IMR-90 (cell line): ENCODE results near the gene GARNL3. TPM values are rescaled to one million over a fixed set of nuclear protein-coding genes. Genes with fewer than 3 reads are reported as not detected.

Experiments
- ATAC-seq: fragments of 200-7000 bp; cut with Tn5 transposase; 2 replicates; pipeline ENCODE4 v1.9.1; 2020; ENCODE audit warnings: low read depth, mild to moderate bottlenecking, moderate library complexity
- BruUV-seq: library from RNA; stranded (reverse); fragments of 400-500 nt; replicated peaks from 2 replicates; lab custom pipeline; 2021; lab: Mats Ljungman, UMichigan
- CTCF ChIA-PET: fragments of 300-600 bp; formaldehyde crosslinking; extraction: SDS; loops from one replicate; lab custom pipeline; 2021; ENCODE audit warnings: antibody characterized with exemption; lab: Yijun Ruan, JAX
- POLR2A ChIA-PET: fragments of 300-600 bp; sonication (Branson Sonifier 250); formaldehyde crosslinking; loops from one replicate; lab custom pipeline; 2022; ENCODE audit warnings: antibody characterized with exemption; ENCODE audit not compliant: unreplicated experiment; lab: Charles Lee
- DNase-seq: peaks from one replicate; pipeline ENCODE4 v3.0.0; 2013
- H2AFZ ChIP-seq: replicated peaks from 2 replicates; pipeline ENCODE3; 2013; ENCODE audit warnings: low read length, mild to moderate bottlenecking; ENCODE audit not compliant: poor library complexity
- H2AK5ac ChIP-seq: 2 replicates; pipeline ENCODE4 v1.6.1; 2013; ENCODE audit warnings: low read depth, low read length, inconsistent platforms
- H2AK9ac ChIP-seq: replicated peaks from 2 replicates; pipeline ENCODE3; 2013; ENCODE audit warnings: mild to moderate bottlenecking, low read depth, low read length, moderate library complexity; ENCODE audit not compliant: poor library complexity
- H2BK120ac ChIP-seq: 2 replicates; pipeline ENCODE4 v1.6.1; 2013; ENCODE audit warnings: low read depth, low read length, inconsistent platforms
- H2BK15ac ChIP-seq: 3 replicates; pipeline ENCODE4 v1.6.1; 2013; ENCODE audit warnings: low read depth, low read length, inconsistent platforms
- H2BK20ac ChIP-seq: 2 replicates; pipeline ENCODE4 v1.6.1; 2013; ENCODE audit warnings: low read depth, mild to moderate bottlenecking, inconsistent platforms, low read length, moderate library complexity
- H2BK5ac ChIP-seq: 2 replicates; pipeline ENCODE4 v1.6.1; 2013; ENCODE audit warnings: mild to moderate bottlenecking, low read depth, low read length, inconsistent platforms; ENCODE audit not compliant: poor library complexity, severe bottlenecking
- H3K14ac ChIP-seq: replicated peaks from 2 replicates; pipeline ENCODE4 v1.6.1; 2013; ENCODE audit warnings: low read depth, low read length, inconsistent platforms
- H3K18ac ChIP-seq: 2 replicates; pipeline ENCODE4 v1.6.1; 2013; ENCODE audit warnings: low read depth, low read length, control low read depth
- H3K23ac ChIP-seq: 2 replicates; pipeline ENCODE4 v1.6.1; 2013; ENCODE audit warnings: low read depth, low read length, inconsistent platforms
- H3K27ac ChIP-seq: 2 replicates; pipeline ENCODE4 v1.5.1; 2013; ENCODE audit warnings: mild to moderate bottlenecking, control low read depth, low read length; ENCODE audit not compliant: insufficient read depth
- H3K27me3 ChIP-seq: 2 replicates; pipeline ENCODE4 v1.6.1; 2013; ENCODE audit warnings: low read length; ENCODE audit not compliant: control insufficient read depth, insufficient read depth
- H3K36me3 ChIP-seq: 2 replicates; pipeline ENCODE4 v1.6.1; 2013; ENCODE audit warnings: low read length, mixed read lengths; ENCODE audit not compliant: control insufficient read depth, insufficient read depth
- H3K4ac ChIP-seq: 2 replicates; pipeline ENCODE4 v1.6.1; 2013; ENCODE audit warnings: low read depth, low read length, inconsistent platforms
- H3K4me1 ChIP-seq: 2 replicates; pipeline ENCODE4 v1.6.1; 2013; ENCODE audit warnings: low read length, mixed read lengths; ENCODE audit not compliant: control insufficient read depth, insufficient read depth
- H3K4me2 ChIP-seq: 2 replicates; pipeline ENCODE4 v1.6.1; 2013; ENCODE audit warnings: low read depth, mild to moderate bottlenecking, control low read depth, low read length, moderate library complexity
- H3K4me3 ChIP-seq: 2 replicates; pipeline ENCODE4 v1.5.1; 2013; ENCODE audit warnings: low read depth, mild to moderate bottlenecking, control low read depth, low read length, moderate library complexity; ENCODE audit not compliant: insufficient read depth
- H3K56ac ChIP-seq: 2 replicates; pipeline ENCODE4 v1.6.1; 2013; ENCODE audit warnings: low read length, inconsistent platforms; ENCODE audit not compliant: insufficient read depth; ENCODE audit errors: extremely low read depth
- H3K79me1 ChIP-seq, 2 experiments: 2 replicates each; pipeline ENCODE4 v1.6.1; 2013; ENCODE audit warnings: low read length in 2 of 2, inconsistent platforms in 1 of 2, low read depth in 1 of 2
- H3K9ac ChIP-seq: 2 replicates; pipeline ENCODE4 v1.6.1; 2013; ENCODE audit warnings: low read depth, low read length, control low read depth
- H3K9me1 ChIP-seq: 2 replicates; pipeline ENCODE4 v1.6.1; 2013; ENCODE audit warnings: low read length, inconsistent platforms; ENCODE audit not compliant: insufficient read depth
- H3K9me3 ChIP-seq: 2 replicates; pipeline ENCODE4 v1.6.1; 2013; ENCODE audit warnings: low read length; ENCODE audit not compliant: control insufficient read depth, insufficient read depth
- H4K20me1 ChIP-seq: 2 replicates; pipeline ENCODE4 v1.6.1; 2013; ENCODE audit warnings: low read length, inconsistent platforms; ENCODE audit not compliant: insufficient read depth
- H4K5ac ChIP-seq: 2 replicates; pipeline ENCODE4 v1.6.1; 2013; ENCODE audit warnings: mild to moderate bottlenecking, low read depth, low read length, control low read depth
- H4K8ac ChIP-seq, 2 experiments: 2 replicates each; pipeline ENCODE4 v1.6.1; 2013; ENCODE audit warnings: low read depth in 2 of 2, low read length in 2 of 2, control low read depth in 1 of 2, inconsistent platforms in 1 of 2
- H4K91ac ChIP-seq: 2 replicates; pipeline ENCODE4 v1.6.1; 2013; ENCODE audit warnings: low read depth, low read length, inconsistent platforms; ENCODE audit not compliant: insufficient read depth
- CHD1 ChIP-seq: IDR thresholded peaks from 2 replicates; pipeline ENCODE4 v1.6.1; 2012; ENCODE audit warnings: low read depth, low read length, improper control_type of control experiment
- FOS ChIP-seq: fragments of 150-350 bp; IDR thresholded peaks from 2 replicates; pipeline ENCODE4 v1.6.1; 2016; ENCODE audit warnings: low read depth, low read length
- MAFK ChIP-seq: IDR thresholded peaks from 2 replicates; pipeline ENCODE4 v1.6.1; 2012; ENCODE audit warnings: low read depth, low read length, improper control_type of control experiment
- MAZ ChIP-seq: IDR thresholded peaks from 2 replicates; pipeline ENCODE4 v1.6.1; 2012; ENCODE audit warnings: low read depth, mild to moderate bottlenecking, low read length, improper control_type of control experiment, moderate library complexity, borderline replicate concordance
- MXI1 ChIP-seq: IDR thresholded peaks from 2 replicates; pipeline ENCODE4 v1.6.1; 2012; ENCODE audit warnings: low read depth, mild to moderate bottlenecking, low read length, moderate library complexity, borderline replicate concordance
- NFE2L2 ChIP-seq: fragments of 150-350 bp; IDR thresholded peaks from 2 replicates; pipeline ENCODE4 v1.6.1; 2016; ENCODE audit warnings: low read depth, mild to moderate bottlenecking, low read length
- RAD21 ChIP-seq: IDR thresholded peaks from 2 replicates; pipeline ENCODE4 v1.6.1; 2012; ENCODE audit warnings: low read length, improper control_type of control experiment
- RCOR1 ChIP-seq: IDR thresholded peaks from 2 replicates; pipeline ENCODE4 v1.6.1; 2012; ENCODE audit warnings: mild to moderate bottlenecking, low read length, improper control_type of control experiment; ENCODE audit not compliant: insufficient replicate concordance
- RFX5 ChIP-seq: IDR thresholded peaks from 2 replicates; pipeline ENCODE4 v1.8.0; 2012; ENCODE audit warnings: low read depth, mild to moderate bottlenecking, low read length, moderate library complexity
- SMC3 ChIP-seq: fragments of 150-350 bp; IDR thresholded peaks from 2 replicates; pipeline ENCODE4 v1.6.1; 2016; ENCODE audit warnings: low read depth, mild to moderate bottlenecking, antibody characterized with exemption, low read length, moderate library complexity
- WGBS, 2 experiments: methylation state at CpG; one replicate each; pipeline versions ENCODE4 v1.1.5 to v1.1.7; 2013; ENCODE audit warnings: missing lambda C conversion rate in 2 of 2; ENCODE audit not compliant: insufficient read length in 1 of 2; ENCODE audit errors: extremely low coverage in 2 of 2; 5-methylcytosine and 5-hydroxymethylcytosine counted together
- dilution Hi-C: fragments of 300-500 bp; cut with HindIII; formaldehyde crosslinking; loops from one replicate; pipeline ENCODE4 v1.14.3; 2018; ENCODE audit warnings: low sequenced_read_pairs; ENCODE audit not compliant: unreplicated experiment
- in situ Hi-C: fragments of 300-500 bp; cut with MboI; formaldehyde crosslinking; loops from 3 replicates; pipeline ENCODE4 v1.14.3; 2019; ENCODE audit warnings: low sequenced_read_pairs, inconsistent platforms, mixed read lengths
- intact Hi-C: fragments of 100-400 bp; cut with micrococcal nuclease; formaldehyde crosslinking; loops from 2 replicates; pipeline ENCODE4 v1.10.0; 2022
- polyA plus RNA-seq, 3 experiments: library from polyadenylated mRNA; depleted of rRNA; stranded (reverse); fragments of >200 nt; gene quantifications; 2 replicates each; pipeline ENCODE4 v1.2.3, GENCODE V29; 2012; ENCODE audit warnings: low replicate concordance in 1 of 3
- total RNA-seq: library from RNA; depleted of rRNA; stranded (reverse); fragments of >200 nt; gene quantifications from 2 replicates; pipeline ENCODE4 v1.2.3, GENCODE V29; 2012
- TF ChIP-seq, protein P1 (sequence below): fragments of 150-350 bp; IDR thresholded peaks from 2 replicates; pipeline ENCODE4 v1.6.1; 2017; ENCODE audit warnings: mild to moderate bottlenecking, antibody characterized with exemption, low read length, low read depth
- TF ChIP-seq, protein P2 (sequence below): fragments of 150-350 bp; IDR thresholded peaks from 2 replicates; pipeline ENCODE4 v1.6.1; 2016; ENCODE audit warnings: low read depth, mild to moderate bottlenecking, low read length, moderate library complexity, borderline replicate concordance

The GARNL3 gene
- total and polyA plus RNA-seq, 2 of the 4 experiments (the other 2 are of a cell fraction): 1.9 to 5.0 TPM

DNA sequence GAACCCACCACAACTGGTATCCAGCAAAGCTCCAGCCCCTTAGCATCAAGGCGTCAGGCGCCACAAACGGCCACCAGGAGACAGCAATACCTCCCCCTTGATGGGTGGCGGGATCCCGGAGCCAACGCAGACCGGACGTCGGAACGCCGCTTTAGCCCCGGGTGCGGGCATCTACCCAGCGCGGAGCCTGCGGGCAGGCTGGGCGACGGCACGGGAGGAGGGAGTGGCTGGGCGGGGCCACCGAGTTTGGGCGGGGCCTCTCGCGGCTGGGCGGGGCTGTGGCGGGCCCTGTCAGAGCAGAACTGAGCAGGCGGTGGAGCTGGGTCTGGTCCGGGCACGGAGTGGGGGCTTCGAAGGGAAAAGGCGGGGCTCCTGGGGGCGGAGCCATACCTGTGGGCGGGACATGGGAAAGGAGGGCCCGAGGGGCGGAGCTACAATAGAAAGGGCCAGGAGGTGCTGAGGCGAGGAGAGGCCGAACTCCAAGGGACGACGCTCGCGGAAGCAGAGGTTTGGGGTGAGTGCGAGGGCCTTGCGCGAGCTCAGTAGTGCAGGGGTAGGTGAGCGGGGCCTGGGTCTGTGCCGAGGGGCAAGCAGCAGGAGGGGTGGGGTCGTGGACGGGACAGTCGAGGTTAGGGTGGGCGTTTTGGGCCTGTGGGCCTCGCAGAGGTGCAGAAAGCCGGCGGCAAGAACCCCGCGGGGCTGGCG is 40.2 kb upstream of the GARNL3 start:
- peak overlapping the region; percentile 66; the same call in 1 of the 2 replicates for H3K4ac ChIP-seq
- no peak overlapping the region for H2BK120ac ChIP-seq
- CTCF ChIA-PET: interaction anchor here (1.0 to 1.3 kb wide), 2 partner anchors 9 to 173 kb away, joined by 4 to 6 read pairs; partner anchors contain the start of gene SLC2A8
- 0 out of 2 replicates have a peak overlapping the region, but pooled peaks have one; percentile 16 for H3K14ac ChIP-seq
- H3K9me1 ChIP-seq: peaks cover 2% of the 10 kb centered on the region; the same call in 1 of the 2 replicates
- no peaks in the 10 kb centered on the region; the same call in 1 of the 2 replicates for H4K20me1 ChIP-seq
- no peak overlapping the region; the same call in 1 of the 2 replicates for H2AK5ac ChIP-seq
- peaks cover 29% of the 10 kb centered on the region for H3K27me3 ChIP-seq
- peak overlapping the region; percentile 31 for H2AK9ac ChIP-seq
- H2BK15ac ChIP-seq: no peak overlapping the region; the same call in 2 of the 3 replicates
- peak overlapping the region; percentile 77; the same call in 1 of the 2 replicates for H4K5ac ChIP-seq
- H3K36me3 ChIP-seq: no peaks in the 10 kb centered on the region
- peak overlapping the region; percentile 75; the same call in 1 of the 2 replicates for H3K9ac ChIP-seq
- H3K18ac ChIP-seq: peak overlapping the region; percentile 83
- no peak overlapping the region for H2BK20ac ChIP-seq
- no peaks in the 10 kb centered on the region for H3K79me1 ChIP-seq
- H3K56ac ChIP-seq: no peak overlapping the region
- H3K27ac ChIP-seq: peak overlapping the region; percentile 63
- in situ Hi-C loops: no loop called here
- no peaks in the 10 kb centered on the region for H3K9me3 ChIP-seq
- H3K4me3 ChIP-seq: peak overlapping the region; percentile 85
- H3K4me2 ChIP-seq: peak overlapping the region; percentile 99
- no peaks in the 10 kb centered on the region for H3K4me1 ChIP-seq
- 0 out of 2 replicates have a peak overlapping the region, but pooled peaks have one; percentile 56 for H3K23ac ChIP-seq
- WGBS, 2 experiments: 4% methylated on average over 33 of the region's 56 CpGs; no CpG with 5 or more reads in 1 of the 2 experiments
- intact Hi-C loops: loop anchor here (10.0 kb wide), 1 partner anchor 200 kb away; the partner anchor contains the start of gene ZNF79
- no TSS peak for BruUV-seq
- DNase-seq (peak; percentile 69), ATAC-seq (peak; percentile 72)
- peak overlapping the region; percentile 55 to 88; a peak in 2 of 4 replicates for H4K8ac ChIP-seq
- H4K91ac ChIP-seq: no peak overlapping the region
- peak overlapping the region; percentile 98 for H2AFZ ChIP-seq
- dilution Hi-C loops: no loop called here
- POLR2A ChIA-PET: no interaction called here
- peak overlapping the region; percentile 40 for H2BK5ac ChIP-seq
- TF ChIP-seq, protein P1, sequence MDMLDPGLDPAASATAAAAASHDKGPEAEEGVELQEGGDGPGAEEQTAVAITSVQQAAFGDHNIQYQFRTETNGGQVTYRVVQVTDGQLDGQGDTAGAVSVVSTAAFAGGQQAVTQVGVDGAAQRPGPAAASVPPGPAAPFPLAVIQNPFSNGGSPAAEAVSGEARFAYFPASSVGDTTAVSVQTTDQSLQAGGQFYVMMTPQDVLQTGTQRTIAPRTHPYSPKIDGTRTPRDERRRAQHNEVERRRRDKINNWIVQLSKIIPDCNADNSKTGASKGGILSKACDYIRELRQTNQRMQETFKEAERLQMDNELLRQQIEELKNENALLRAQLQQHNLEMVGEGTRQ: no peak
- TF ChIP-seq MXI1 (no peak), SMC3 (peak; percentile 23; the same call in 1 of the 2 replicates), MAZ (0 out of 2 replicates have a peak, but pooled peaks have one; percentile 12), FOS (no peak), MAFK (no peak), RAD21 (peak; percentile 16; the same call in 1 of the 2 replicates), RCOR1 (no peak), NFE2L2 (no peak), CHD1 (no peak), RFX5 (no peak)
- TF ChIP-seq, protein P2, sequence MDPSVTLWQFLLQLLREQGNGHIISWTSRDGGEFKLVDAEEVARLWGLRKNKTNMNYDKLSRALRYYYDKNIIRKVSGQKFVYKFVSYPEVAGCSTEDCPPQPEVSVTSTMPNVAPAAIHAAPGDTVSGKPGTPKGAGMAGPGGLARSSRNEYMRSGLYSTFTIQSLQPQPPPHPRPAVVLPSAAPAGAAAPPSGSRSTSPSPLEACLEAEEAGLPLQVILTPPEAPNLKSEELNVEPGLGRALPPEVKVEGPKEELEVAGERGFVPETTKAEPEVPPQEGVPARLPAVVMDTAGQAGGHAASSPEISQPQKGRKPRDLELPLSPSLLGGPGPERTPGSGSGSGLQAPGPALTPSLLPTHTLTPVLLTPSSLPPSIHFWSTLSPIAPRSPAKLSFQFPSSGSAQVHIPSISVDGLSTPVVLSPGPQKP: no peak
